Mucosa of rectum (tissue), 2 donors: ENCODE data around the gene SNX9.

ENCODE experiments used
- H3K27ac ChIP-seq, 2 donors: one replicate each; pipeline ENCODE4 v1.7.0; 2013; ENCODE audit warnings: inconsistent platforms in 2 of 2, low read depth in 2 of 2, low read length in 2 of 2
- H3K27me3 ChIP-seq, 2 donors: one replicate each; pipeline ENCODE4 v1.7.0; 2013; ENCODE audit warnings: low read length in 2 of 2; ENCODE audit not compliant: control insufficient read depth in 2 of 2, insufficient read depth in 2 of 2
- H3K36me3 ChIP-seq, 2 donors: one replicate each; pipeline ENCODE4 v1.7.0; 2013; ENCODE audit warnings: low read length in 2 of 2; ENCODE audit not compliant: control insufficient read depth in 2 of 2, insufficient read depth in 2 of 2
- H3K4me1 ChIP-seq, 2 donors: one replicate each; pipeline ENCODE4 v1.7.0; 2013; ENCODE audit warnings: low read length in 2 of 2, mild to moderate bottlenecking in 1 of 2; ENCODE audit not compliant: control insufficient read depth in 2 of 2, insufficient read depth in 2 of 2
- H3K4me3 ChIP-seq, 2 donors: one replicate each; pipeline ENCODE4 v1.7.0; 2013; ENCODE audit warnings: low read length in 2 of 2
- H3K9ac ChIP-seq, 2 donors: one replicate each; pipeline ENCODE4 v1.7.0; 2013; ENCODE audit warnings: low read length in 2 of 2, low read depth in 1 of 2, mild to moderate bottlenecking in 1 of 2
- H3K9me3 ChIP-seq, 2 donors: one replicate each; pipeline ENCODE4 v1.7.0; 2013; ENCODE audit warnings: low read length in 2 of 2; ENCODE audit not compliant: control insufficient read depth in 2 of 2
- donor health status: healthy.
- donor health status: Normal muscosa, but diverticular disease.

The SNX9 gene

DNA sequence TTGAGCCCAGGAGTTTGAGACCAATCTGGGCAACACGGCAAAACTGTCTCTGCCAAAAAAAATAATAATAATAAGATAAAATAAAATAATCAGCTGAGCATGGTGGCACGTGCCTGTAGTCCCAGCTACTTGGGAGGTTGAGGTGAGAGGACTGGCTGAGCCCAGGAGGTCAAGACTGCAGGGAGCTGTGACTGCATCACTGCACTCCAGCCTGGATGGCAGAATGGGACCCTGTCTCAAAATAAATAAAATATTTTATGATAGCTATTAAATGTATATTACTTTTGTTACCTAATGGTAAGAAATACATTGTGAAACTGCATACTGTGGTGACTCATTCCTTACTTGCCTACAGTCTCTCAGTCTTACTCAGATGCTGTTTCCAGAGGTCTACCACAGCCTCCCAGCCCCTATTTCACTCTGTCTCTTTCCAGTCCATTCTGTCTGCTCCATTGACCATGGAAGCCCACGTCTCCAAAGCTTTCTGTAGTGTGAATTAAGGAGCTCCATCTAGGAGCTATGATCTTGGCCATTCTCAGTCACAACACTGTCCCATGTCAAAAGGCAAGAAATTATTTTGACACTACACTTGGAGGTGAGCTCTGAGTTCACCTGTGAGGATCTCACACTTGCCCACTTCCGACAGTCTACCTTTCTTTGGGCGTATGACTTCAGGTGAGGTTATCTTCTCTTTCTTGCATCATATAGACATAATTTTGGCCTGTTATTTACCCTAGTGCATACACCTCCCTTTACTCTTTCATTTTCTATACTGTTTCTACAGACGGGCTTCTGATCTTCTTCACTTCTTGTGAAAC is 22.4 kb upstream of the SNX9 start:
- no peak overlapping the region for H3K27ac ChIP-seq
- H3K4me3 ChIP-seq = no peak overlapping the region
- H3K9ac ChIP-seq = no peak overlapping the region
- H3K9me3 ChIP-seq = no peaks in the 10 kb centered on the region
- no peaks in the 10 kb centered on the region for H3K27me3 ChIP-seq
- no peaks in the 10 kb centered on the region for H3K36me3 ChIP-seq
- H3K4me1 ChIP-seq = no peaks in the 10 kb centered on the region

DNA sequence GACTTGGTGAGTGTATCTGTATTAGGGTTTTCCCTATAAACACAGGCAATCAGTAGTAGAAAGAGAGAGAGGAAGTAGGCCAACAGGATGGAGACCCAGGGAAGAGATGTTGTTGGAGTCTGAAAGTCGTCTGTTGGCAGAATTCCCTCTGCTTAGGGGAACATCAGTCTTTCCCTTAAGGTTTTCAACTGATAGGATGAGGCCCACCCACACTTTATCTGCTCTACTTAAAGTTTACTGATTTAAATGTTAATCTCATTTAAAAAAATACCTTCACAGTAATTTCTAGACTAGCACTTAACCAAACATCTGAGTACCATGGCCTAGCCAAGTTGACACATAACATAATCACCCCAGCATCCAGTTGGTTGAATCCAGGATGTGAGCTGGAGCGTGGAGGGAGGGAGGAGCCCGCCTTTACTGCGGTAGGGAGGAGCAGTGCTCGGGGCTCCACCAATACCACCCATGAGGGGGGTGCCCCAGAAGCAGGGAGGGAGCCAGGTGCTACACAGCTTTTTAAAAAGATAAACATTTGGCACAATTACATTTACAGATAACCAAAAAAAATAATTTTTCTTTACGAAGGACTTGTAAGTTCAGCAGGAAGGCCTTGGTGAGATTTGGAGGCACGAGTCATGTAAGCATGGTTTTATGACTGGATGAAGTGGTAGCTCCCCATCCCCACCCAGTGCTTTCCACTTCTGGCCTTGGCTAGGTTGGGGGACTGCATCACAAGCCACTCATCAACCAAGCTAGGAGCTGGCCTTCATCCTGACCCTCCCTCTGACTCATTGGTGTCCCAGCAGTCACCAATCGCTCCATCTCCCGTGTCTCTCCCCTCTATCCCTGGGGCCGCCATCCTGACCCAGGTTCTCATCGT is 18.4 kb upstream of the SNX9 start:
- peaks cover 0 to 3% of the 10 kb centered on the region in 2 donors for H3K27me3 ChIP-seq
- H3K9ac ChIP-seq = no peak overlapping the region
- H3K9me3 ChIP-seq = peaks cover 0 to 3% of the 10 kb centered on the region in 2 donors
- H3K4me1 ChIP-seq = no peaks in the 10 kb centered on the region
- no peak overlapping the region for H3K4me3 ChIP-seq
- H3K36me3 ChIP-seq = no peaks in the 10 kb centered on the region
- H3K27ac ChIP-seq = no peak overlapping the region

DNA sequence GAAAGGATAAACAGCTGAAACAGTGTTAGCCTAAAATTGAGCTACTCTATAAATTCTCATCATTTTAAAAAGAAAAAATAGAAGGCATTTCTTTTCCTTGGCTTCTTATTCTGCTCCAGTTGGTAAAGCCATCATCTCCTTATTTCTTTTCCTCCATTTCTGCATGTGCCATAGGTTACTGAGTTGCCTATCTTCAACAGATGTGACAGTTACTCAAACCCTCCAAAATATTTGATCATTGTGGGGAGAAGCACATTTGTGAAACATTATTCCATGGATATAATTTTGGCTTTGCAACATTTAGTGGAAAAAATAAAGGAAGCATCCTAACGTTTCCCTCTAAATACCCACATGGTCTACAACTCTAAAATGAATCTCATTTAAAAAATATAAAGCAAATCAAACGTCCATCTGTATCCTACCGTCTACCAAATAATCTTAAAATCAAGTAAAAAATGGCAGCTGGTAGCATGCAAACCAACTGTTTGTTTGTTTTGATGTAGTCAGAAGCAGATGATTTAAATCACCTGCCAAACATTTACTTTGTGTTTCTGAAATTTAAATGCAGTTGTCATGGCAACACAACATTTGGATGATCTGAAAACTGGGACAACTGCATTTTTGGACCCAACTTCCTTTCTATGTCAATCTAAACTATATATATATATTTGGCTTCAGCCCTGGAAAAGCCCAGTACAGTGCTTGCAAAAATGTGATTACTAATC is 16.8 kb upstream of the SNX9 start:
- H3K27me3 ChIP-seq = peaks cover 0 to 3% of the 10 kb centered on the region in 2 donors

DNA sequence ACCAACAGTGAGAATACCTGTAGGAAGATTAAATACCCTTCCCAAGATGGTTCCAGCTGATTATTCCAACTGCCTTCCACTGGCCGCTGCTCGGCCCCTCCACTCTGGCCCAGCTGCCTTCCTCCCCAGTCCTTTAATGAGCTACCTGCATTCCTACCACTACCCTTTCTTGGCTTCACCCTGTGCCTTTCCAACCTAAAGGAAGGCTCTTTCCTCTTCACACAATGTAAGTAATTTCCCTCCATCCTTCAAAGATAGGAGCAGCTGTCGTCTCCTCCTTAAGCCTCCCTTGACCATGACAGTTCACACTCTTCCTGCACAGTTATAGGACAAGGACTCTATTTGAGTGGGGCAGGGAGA is 16.2 kb upstream of the SNX9 start:
- H3K4me3 ChIP-seq = no peak overlapping the region
- peaks cover 0 to 3% of the 10 kb centered on the region in 2 donors for H3K27me3 ChIP-seq
- no peak overlapping the region for H3K9ac ChIP-seq
- H3K4me1 ChIP-seq = no peaks in the 10 kb centered on the region
- H3K36me3 ChIP-seq = no peaks in the 10 kb centered on the region
- H3K27ac ChIP-seq = no peak overlapping the region
- H3K9me3 ChIP-seq = peaks cover 0 to 3% of the 10 kb centered on the region in 2 donors

More for the DNA sequence above, 16.8 kb upstream of the SNX9 start:
- no peak overlapping the region for H3K4me3 ChIP-seq
- no peak overlapping the region for H3K27ac ChIP-seq
- H3K4me1 ChIP-seq = no peaks in the 10 kb centered on the region
- H3K9me3 ChIP-seq = peaks cover 0 to 3% of the 10 kb centered on the region in 2 donors
- no peak overlapping the region for H3K9ac ChIP-seq
- H3K36me3 ChIP-seq = no peaks in the 10 kb centered on the region

DNA sequence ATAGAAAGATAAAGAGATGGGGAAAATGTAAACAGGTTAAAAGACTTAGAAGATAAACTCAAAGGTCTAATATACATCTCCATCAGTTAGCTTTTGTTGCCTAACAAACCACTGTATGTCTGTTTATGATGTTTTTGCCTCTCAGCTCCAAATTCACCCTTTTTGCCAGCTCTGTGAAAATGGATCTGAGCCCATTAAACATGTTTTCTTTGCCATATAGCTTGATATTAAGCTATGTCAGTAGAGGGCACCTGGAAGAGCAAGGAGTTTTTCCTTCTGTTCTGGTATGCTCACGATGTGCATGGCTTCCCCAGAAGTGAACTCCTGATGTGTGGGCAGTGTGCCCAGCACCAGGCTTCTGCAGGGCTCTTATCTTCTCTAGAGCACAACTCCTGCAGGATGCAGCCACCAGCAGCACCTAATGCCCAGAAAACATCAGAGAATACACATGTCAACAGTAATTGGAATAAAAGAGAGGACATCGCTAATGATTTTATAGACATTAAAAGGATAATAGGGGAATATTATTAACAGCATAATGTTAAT is 14.6 kb upstream of the SNX9 start:
- Histone ChIP-seq H3K9ac (no peak overlapping the region), H3K4me3 (no peak overlapping the region), H3K4me1 (no peaks in the 10 kb centered on the region), H3K9me3 (peaks cover 0 to 3% of the 10 kb centered on the region in 2 donors), H3K27ac (no peak overlapping the region), H3K27me3 (peaks cover 0 to 3% of the 10 kb centered on the region in 2 donors), H3K36me3 (no peaks in the 10 kb centered on the region)

DNA sequence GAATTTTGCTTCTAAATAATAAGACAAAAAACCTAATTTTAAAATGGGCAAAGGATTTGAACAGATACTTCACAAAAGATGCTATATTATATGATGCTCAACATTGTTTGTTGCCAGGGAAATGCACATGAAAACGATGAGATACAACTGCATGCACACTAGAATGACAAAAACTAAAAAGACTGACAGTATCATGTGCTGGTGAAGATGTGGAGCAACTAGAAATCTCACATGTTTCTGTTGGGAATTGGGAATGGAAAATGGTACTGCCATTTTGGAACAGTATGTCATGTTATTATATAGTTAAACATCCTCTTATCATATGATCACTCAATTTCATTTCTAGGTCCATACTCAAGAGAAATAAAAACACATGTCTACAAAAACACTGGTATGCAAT is 13.4 kb upstream of the SNX9 start:
- no peak overlapping the region for H3K4me3 ChIP-seq
- no peaks in the 10 kb centered on the region for H3K4me1 ChIP-seq
- H3K9me3 ChIP-seq = peaks cover 0 to 3% of the 10 kb centered on the region in 2 donors
- no peak overlapping the region for H3K9ac ChIP-seq
- H3K27me3 ChIP-seq = peaks cover 0 to 3% of the 10 kb centered on the region in 2 donors
- no peaks in the 10 kb centered on the region for H3K36me3 ChIP-seq
- no peak overlapping the region for H3K27ac ChIP-seq

DNA sequence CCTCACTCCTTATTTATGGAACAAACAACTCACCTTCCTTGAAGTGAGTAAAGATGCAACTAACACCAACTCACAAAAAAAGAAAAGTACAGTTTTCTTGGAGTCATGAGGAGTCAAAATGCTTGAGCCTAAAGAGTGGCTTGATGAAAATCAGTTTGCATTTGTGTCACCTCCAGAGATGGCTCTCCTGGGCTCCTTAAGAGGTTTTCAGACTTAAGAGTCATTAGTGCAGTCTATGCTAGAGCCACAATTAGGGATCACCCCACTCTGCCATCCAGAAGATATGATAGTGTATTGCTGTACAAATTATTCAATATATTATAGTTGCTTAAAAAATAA is 11.9 kb upstream of the SNX9 start:
- Histone ChIP-seq H3K9ac (no peak overlapping the region), H3K9me3 (peaks cover 0 to 3% of the 10 kb centered on the region in 2 donors), H3K27me3 (peaks cover 0 to 3% of the 10 kb centered on the region in 2 donors), H3K36me3 (no peaks in the 10 kb centered on the region), H3K27ac (no peak overlapping the region), H3K4me3 (no peak overlapping the region), H3K4me1 (no peaks in the 10 kb centered on the region)

DNA sequence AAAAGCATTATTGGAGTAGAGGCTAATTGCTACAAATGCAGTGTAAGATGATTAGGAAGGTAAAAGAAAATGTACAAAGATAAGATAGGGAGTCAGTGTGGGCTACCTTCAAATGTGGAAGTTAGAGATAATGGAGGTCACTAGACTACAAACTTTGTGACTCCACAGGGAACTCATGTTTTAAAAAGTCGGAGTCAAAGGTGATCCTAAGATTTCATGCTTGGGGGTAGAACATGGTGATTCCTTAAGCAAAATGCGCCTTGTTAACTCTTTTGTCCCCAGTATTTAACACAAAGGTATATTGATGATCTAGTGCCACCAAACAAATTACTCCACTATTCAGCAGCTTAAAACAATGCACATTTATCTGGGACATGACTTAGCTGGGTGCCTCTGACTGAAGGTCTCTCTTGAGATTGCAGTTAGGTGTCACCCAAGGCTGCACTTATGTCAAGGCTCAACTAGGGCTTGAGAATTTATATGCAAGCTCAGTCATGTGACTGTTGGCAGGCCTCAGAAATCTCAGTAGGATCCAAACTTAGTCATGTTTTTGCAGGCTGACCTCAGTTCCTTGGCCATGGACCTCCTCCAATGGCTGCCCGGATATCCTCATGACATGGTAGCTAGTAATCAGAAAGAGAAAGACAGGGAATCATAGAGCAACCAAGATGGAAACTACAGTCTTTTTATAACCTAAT is 11.4 kb upstream of the SNX9 start:
- H3K36me3 ChIP-seq = no peaks in the 10 kb centered on the region
- H3K4me1 ChIP-seq = no peaks in the 10 kb centered on the region
- no peak overlapping the region for H3K27ac ChIP-seq
- no peak overlapping the region for H3K9ac ChIP-seq
- no peak overlapping the region for H3K4me3 ChIP-seq
- H3K27me3 ChIP-seq = peaks cover 0 to 3% of the 10 kb centered on the region in 2 donors
- H3K9me3 ChIP-seq = peaks cover 0 to 3% of the 10 kb centered on the region in 2 donors

DNA sequence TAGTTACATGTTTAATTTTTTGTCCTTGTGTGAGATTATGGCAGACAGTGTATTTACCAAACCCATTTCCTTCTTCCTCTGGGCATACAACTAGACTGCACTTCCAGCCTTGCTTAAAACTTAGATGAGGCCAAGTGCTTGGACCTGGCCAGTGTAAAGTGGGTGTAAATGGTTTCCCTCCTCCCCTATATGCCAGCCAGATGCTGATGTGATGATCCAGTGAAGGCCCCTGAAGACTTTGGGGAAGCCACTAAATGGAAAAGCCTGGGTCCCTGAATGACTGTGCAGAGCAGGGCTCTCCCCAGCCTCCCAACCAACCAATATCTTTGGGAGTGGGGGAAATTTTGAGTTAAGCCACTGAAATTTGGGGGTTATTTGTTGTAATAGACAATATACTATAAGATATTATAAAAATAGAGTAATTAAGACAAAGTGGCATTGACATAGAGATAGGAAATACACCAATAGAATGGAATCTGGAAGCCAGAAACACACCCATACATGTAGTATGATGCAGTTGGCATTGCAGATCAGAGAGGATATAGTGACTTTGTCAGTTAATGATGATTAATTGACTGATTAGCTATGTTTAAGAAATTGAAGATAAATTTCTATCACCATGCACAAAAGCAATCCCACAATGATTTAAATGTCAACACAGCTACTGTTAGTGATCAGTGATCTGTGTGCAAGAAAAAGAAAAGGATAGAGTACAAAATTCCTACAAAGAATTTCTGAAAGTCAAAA is 10.4 kb upstream of the SNX9 start:
- Histone ChIP-seq H3K27me3 (peaks cover 0 to 3% of the 10 kb centered on the region in 2 donors), H3K27ac (no peak overlapping the region), H3K36me3 (no peaks in the 10 kb centered on the region), H3K9me3 (peaks cover 0 to 3% of the 10 kb centered on the region in 2 donors), H3K9ac (no peak overlapping the region), H3K4me1 (no peaks in the 10 kb centered on the region), H3K4me3 (no peak overlapping the region)
